GM12873 (cell line): Measurements from ENCODE around the gene MCRIP1.

Experiments
- CTCF ChIP-seq: IDR thresholded peaks from 2 replicates; pipeline ENCODE4 v1.5.1; 2012; ENCODE audit warnings: low read depth, mild to moderate bottlenecking, moderate library complexity, low read length, control low read depth; ENCODE audit not compliant: insufficient read depth; ENCODE audit errors: missing control alignments

The MCRIP1 gene

GRCh38 chr17:81865358-81865732, 32.3 kb upstream of the MCRIP1 start:
- TF ChIP-seq CTCF: no peak

DNA sequence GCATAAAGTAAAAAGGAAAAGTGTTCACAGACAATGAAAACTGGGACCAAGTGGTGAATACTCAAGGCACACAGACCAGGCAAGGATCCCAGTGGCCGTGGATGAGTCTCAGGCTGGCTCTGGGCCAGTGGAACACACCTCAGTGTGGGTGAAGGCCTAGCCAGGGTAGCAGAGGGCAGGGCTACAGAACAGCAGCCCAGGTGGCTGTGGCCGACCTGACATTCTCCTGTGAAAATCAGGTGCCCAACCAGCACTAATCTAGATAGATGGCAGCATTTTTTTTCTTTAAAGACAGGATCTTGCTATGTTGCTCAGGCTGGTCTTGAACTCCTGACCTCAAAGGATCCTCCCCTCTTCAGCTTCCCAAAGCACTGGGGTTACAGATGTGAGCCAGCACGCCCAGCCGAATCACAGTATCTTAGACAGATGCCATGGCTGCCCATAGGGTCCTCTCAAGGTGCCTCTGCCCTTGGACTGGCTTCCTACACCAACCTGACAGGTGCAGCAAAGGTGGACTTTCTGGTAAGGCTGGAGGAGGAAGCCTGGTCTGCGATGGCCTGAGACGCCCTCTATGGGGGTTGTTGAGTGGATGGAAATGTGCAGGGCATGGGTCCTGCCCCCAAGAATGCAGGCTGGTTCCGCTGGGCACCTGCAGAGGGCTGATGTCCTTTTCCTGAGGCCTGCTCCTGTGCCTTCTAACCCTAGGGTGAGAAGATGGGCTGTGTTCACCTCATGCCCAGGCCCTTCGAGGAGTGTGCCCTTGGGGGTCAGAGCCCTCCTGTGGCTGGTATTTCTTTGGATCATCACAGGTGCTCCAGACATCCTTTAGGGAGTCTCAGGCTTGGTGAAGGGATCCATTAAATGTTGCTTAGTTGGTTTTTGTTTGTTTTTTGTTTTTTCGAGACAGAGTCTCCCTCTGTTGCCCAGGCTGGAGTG, 31.0 kb upstream of the MCRIP1 start:
- no peak for TF ChIP-seq CTCF

- no peak for TF ChIP-seq CTCF
These were observed 30.1 kb upstream of the MCRIP1 start for GRCh38 chr17:81863123-81863675.

DNA sequence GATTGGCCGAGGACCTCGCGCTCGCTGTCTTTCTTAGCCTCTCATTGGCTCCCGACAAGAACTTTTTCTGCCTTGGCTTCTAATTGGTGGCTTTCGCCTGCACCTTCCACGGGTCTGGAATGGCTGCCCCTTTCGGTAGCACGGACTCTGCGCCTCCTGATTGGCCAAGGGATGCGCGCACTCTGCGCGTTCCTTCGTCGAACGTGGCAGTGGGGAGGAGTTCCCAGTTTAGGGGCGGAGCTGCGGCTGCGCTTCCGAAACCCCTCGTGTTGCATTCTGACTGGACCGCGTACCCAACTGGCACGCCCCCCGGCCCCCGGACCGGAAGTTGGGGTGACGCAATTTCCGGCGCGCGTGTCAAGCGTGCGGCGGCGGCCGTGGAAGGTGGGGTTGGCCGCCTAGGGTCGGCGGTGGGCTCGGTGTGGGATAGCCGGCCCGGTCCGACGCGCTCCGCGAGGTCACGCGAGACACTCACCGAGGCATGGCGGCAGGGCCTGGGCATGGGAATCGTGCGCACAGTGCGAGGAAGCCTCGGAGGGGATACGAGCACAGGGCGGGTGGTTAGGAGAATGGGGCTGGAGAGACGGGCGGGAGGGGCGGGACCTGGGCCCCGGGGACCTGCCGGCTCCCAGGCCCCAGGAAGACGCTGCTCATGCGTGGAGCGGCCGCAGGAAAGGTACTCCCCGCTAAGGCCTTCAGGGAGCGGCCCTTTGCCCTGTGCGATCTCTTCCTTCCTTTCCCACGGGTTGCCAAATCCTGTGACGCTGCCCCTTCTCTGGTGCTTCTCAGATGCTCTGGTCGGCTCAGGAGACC, 27.9 kb upstream of the MCRIP1 start:
- TF ChIP-seq CTCF: no peak

GRCh38 chr17:81859906-81860755, 27.0 kb upstream of the MCRIP1 start, which contains the start of gene P4HB:
P4HB (minus strand) TSS chr17:81860535; CDS start chr17:81860471, 64 bp downstream.
- no peak for TF ChIP-seq CTCF

DNA sequence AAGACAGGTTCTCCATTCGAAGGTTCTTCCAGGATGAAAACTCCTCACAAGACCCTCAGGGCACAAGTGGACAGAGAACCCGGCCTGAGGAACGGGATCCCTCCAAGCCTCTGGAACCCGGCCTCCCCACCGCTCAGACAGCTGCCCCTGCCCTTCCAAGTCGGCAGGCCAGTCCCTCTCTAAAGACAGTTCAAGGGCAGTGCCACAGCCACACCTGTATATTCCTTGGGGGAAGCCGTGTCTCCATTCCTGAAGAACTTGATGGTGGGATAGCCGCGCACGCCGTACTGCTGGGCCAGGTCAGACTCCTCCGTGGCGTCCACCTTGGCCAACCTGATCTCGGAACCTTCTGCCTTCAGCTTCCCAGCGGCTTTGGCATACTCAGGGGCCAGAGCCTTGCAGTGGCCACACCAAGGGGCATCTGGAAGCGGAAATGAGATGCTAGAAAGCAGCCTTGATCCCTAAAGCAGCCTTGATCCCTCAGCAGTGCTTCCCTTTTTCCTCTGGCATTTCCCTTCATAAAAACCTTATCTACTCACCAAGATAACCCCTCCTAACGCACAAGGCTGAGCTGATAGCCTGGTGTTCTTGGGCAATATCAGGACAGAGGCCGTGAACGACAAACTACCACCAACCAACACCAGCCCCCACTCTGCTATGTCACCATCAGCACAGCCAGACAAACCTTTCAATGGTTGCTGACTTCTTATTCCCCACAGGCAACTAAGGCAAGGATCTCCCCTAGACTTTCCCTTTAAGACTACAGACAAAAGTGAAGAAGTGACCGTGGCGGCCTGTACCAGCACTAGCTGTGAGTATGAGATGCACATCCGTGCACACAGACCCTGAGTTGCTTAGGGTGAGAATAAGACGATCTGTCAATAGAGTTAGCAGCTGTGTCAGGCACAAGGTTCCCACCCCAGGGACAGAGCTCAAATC, 26.1 kb upstream of the MCRIP1 start:
- TF ChIP-seq CTCF: no peak
